H9 (cell line): Measurements from ENCODE around the gene ERAP2. TPM values are rescaled to one million over a fixed set of nuclear protein-coding genes. Genes with fewer than 3 reads are reported as not detected.

Experiments
- DNase-seq: peaks from one replicate; pipeline ENCODE4 v3.0.0-alpha.2; 2017
- H2AFZ ChIP-seq: one replicate; pipeline ENCODE4 v1.6.1; 2013; ENCODE audit warnings: mild to moderate bottlenecking, low read length, control low read depth, moderate library complexity
- H2AK5ac ChIP-seq: 2 replicates; pipeline ENCODE4 v1.6.1; 2013; ENCODE audit warnings: low read length, control low read depth, mixed read lengths; ENCODE audit not compliant: insufficient read length
- H2BK120ac ChIP-seq: one replicate; pipeline ENCODE4 v1.6.1; 2013; ENCODE audit warnings: low read depth, mild to moderate bottlenecking, low read length, control low read depth, inconsistent platforms; ENCODE audit not compliant: poor library complexity, severe bottlenecking
- H2BK12ac ChIP-seq: 2 replicates; pipeline ENCODE4 v1.6.1; 2013; ENCODE audit warnings: low read length, control low read depth, mixed read lengths, low read depth; ENCODE audit not compliant: insufficient read length
- H2BK15ac ChIP-seq: 2 replicates; pipeline ENCODE4 v1.6.1; 2013; ENCODE audit warnings: low read depth, low read length, control low read depth
- H2BK20ac ChIP-seq: one replicate; pipeline ENCODE4 v1.6.1; 2013; ENCODE audit warnings: low read depth, mild to moderate bottlenecking, low read length, control low read depth, inconsistent platforms; ENCODE audit not compliant: poor library complexity, severe bottlenecking
- H2BK5ac ChIP-seq: 2 replicates; pipeline ENCODE4 v1.6.1; 2013; ENCODE audit warnings: low read length, control low read depth, mixed read lengths; ENCODE audit not compliant: insufficient read length
- H3K14ac ChIP-seq: 2 replicates; pipeline ENCODE4 v1.6.1; 2013; ENCODE audit warnings: low read length, control low read depth; ENCODE audit not compliant: insufficient read depth
- H3K18ac ChIP-seq: 2 replicates; pipeline ENCODE4 v1.6.1; 2013; ENCODE audit warnings: low read depth, mild to moderate bottlenecking, mixed read lengths, low read length, control low read depth; ENCODE audit not compliant: insufficient read length
- H3K23ac ChIP-seq: 2 replicates; pipeline ENCODE4 v1.6.1; 2013; ENCODE audit warnings: low read length, control low read depth, mixed read lengths, low read depth; ENCODE audit not compliant: insufficient read length
- H3K23me2 ChIP-seq: 2 replicates; pipeline ENCODE4 v1.6.1; 2013; ENCODE audit warnings: low read depth, mild to moderate bottlenecking, mixed read lengths, low read length, control low read depth; ENCODE audit not compliant: insufficient read length, poor library complexity, severe bottlenecking
- H3K27ac ChIP-seq: 2 replicates; pipeline ENCODE4 v1.5.1; 2013; ENCODE audit warnings: low read length, control low read depth, mixed read lengths, low read depth; ENCODE audit not compliant: insufficient read length
- H3K27me3 ChIP-seq: 2 replicates; pipeline ENCODE4 v1.6.1; 2013; ENCODE audit warnings: low read length, control low read depth, inconsistent platforms; ENCODE audit not compliant: insufficient read depth
- H3K4ac ChIP-seq: 2 replicates; pipeline ENCODE4 v1.6.1; 2013; ENCODE audit warnings: low read depth, mild to moderate bottlenecking, control low read depth, inconsistent platforms, low read length, moderate library complexity
- H3K4me1 ChIP-seq: 2 replicates; pipeline ENCODE4 v1.6.1; 2013; ENCODE audit warnings: low read length, control low read depth, inconsistent platforms; ENCODE audit not compliant: insufficient read depth
- H3K4me2 ChIP-seq: 2 replicates; pipeline ENCODE4 v1.6.1; 2013; ENCODE audit warnings: low read length, control low read depth, mixed read lengths; ENCODE audit not compliant: insufficient read length, insufficient read depth
- H3K56ac ChIP-seq: 2 replicates; pipeline ENCODE4 v1.6.1; 2013; ENCODE audit warnings: low read depth, mild to moderate bottlenecking, mixed read lengths, low read length, control low read depth; ENCODE audit not compliant: insufficient read length
- H3K79me1 ChIP-seq: 2 replicates; pipeline ENCODE4 v1.6.1; 2013; ENCODE audit warnings: low read depth, mild to moderate bottlenecking, moderate library complexity, low read length, control low read depth, inconsistent platforms; ENCODE audit not compliant: insufficient read depth, poor library complexity, severe bottlenecking
- H3K79me2 ChIP-seq: 2 replicates; pipeline ENCODE4 v1.6.1; 2013; ENCODE audit warnings: low read length, control low read depth, inconsistent platforms; ENCODE audit not compliant: insufficient read depth
- H3K9ac ChIP-seq: 2 replicates; pipeline ENCODE4 v1.6.1; 2013; ENCODE audit warnings: low read length, control low read depth, mixed read lengths; ENCODE audit not compliant: insufficient read length; ENCODE audit errors: extremely low read depth
- H3K9me3 ChIP-seq: one replicate; pipeline ENCODE4 v1.6.1; 2013; ENCODE audit warnings: low read depth, low read length, inconsistent platforms; ENCODE audit not compliant: control insufficient read depth
- H3T11ph ChIP-seq: one replicate; pipeline ENCODE4 v1.6.1; 2013; ENCODE audit warnings: mild to moderate bottlenecking, low read length, control low read depth, inconsistent platforms
- H4K20me1 ChIP-seq: one replicate; pipeline ENCODE4 v1.6.1; 2013; ENCODE audit not compliant: control insufficient read depth, insufficient read length, insufficient read depth
- H4K5ac ChIP-seq: 2 replicates; pipeline ENCODE4 v1.6.1; 2013; ENCODE audit warnings: low read depth, mild to moderate bottlenecking, mixed read lengths, low read length, control low read depth; ENCODE audit not compliant: insufficient read length
- H4K8ac ChIP-seq: replicated peaks from 2 replicates; pipeline ENCODE4 v1.6.1; 2013; ENCODE audit warnings: low read length, control low read depth, mixed read lengths, low read depth; ENCODE audit not compliant: insufficient read length
- H4K91ac ChIP-seq: 2 replicates; pipeline ENCODE4 v1.6.1; 2013; ENCODE audit warnings: low read depth, mild to moderate bottlenecking, moderate library complexity, mixed read lengths, low read length, control low read depth; ENCODE audit not compliant: insufficient read length
- H3K27ac Mint-ChIP-seq, 3 experiments: 2 replicates in 2 of 3; 3 replicates in 1 of 3; pipeline ENCODE4 v1.8.0; 2020 to 2021; ENCODE audit warnings: mixed read lengths in 3 of 3, mild to moderate bottlenecking in 1 of 3, moderate library complexity in 1 of 3
- H3K27me3 Mint-ChIP-seq: 2 replicates; pipeline ENCODE4 v1.8.0; 2021; ENCODE audit warnings: low read depth, mild to moderate bottlenecking, moderate library complexity, mixed read lengths
- H3K36me3 Mint-ChIP-seq, 3 experiments: 2 replicates in 2 of 3; 3 replicates in 1 of 3; pipeline ENCODE4 v1.8.0; 2020 to 2021; ENCODE audit warnings: low read depth in 3 of 3, mixed read lengths in 3 of 3; ENCODE audit not compliant: insufficient read depth in 1 of 3
- H3K4me1 Mint-ChIP-seq, 2 experiments: 2 replicates each; pipeline ENCODE4 v1.8.0; 2020; ENCODE audit warnings: mixed read lengths in 2 of 2
- H3K4me3 Mint-ChIP-seq, 2 experiments: 2 replicates in 1 of 2; 3 replicates in 1 of 2; pipeline ENCODE4 v1.8.0; 2020 to 2021; ENCODE audit warnings: mild to moderate bottlenecking in 2 of 2, mixed read lengths in 2 of 2, moderate library complexity in 1 of 2
- H3K9me3 Mint-ChIP-seq, 2 experiments: 2 replicates in 1 of 2; 3 replicates in 1 of 2; pipeline ENCODE4 v1.8.0; 2020; ENCODE audit warnings: mild to moderate bottlenecking in 2 of 2, mixed read lengths in 2 of 2, moderate library complexity in 1 of 2
- WGBS: extraction: QIAGEN DNeasy Blood & Tissue Kit; methylation state at CpG from one replicate; pipeline ENCODE4 v1.1.7; 2013; ENCODE audit warnings: missing lambda C conversion rate, low lambda C conversion rate, mixed read lengths; ENCODE audit not compliant: insufficient read length; ENCODE audit errors: extremely low coverage; 5-methylcytosine and 5-hydroxymethylcytosine counted together
- total RNA-seq: library from RNA; stranded (reverse); gene quantifications from 2 replicates; pipeline ENCODE4 v1.2.1, GENCODE V29; 2021
- TF ChIP-seq, protein P1 (sequence below): fragments of 200-600 bp; sonication (generic); conservative IDR thresholded peaks from 3 replicates; pipeline ENCODE4 v1.8.0; 2021; ENCODE audit warnings: antibody characterized with exemption, mild to moderate bottlenecking

The ERAP2 gene
- total RNA-seq, 1 experiment from 2014 or later = 0.09 TPM

DNA sequence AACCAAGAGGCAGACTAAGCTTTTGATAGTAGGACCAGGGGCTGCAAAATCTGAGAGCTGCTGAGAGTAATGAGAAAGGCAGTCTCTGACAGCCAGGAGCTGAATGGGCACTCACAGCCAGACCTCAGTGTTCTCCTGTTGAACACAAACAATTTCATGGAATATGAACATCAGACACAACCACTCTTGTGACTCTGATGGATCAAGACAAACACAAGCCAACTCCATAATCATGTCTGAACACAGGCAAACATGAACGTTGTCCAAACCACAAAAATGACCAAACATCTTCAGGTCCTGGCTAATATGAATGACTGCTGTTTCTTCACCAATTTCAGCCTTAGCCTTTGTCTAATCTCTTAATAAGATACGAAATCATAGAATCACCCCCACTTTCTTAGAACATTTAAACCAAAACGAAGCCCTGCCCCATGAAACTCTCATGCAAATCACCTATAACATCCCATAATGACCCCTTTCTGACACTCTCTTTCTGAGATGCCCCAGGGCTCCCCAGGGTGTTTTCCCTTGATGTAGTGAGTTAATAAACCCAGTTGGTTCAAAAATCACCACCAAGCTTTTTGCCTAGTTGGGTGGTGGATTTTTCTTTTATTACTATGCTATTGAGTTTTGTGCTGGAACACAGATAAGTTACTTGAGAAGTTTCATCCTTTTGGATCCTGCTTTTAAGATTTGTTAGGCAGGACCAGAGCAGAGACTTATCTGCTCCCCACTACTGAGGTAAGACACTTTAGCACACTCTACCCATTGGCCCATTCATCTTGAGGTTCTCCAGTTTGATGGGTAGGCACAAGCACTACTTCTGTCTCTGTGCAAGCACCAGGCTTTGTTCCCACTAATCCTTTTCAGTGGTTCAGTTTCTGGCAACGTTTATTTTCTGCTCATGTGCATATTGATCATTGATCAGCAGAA, 5.9 kb upstream of the ERAP2 start:
- H3K27ac ChIP-seq = no peak overlapping the region
- H3K23ac ChIP-seq = no peak overlapping the region
- no peaks in the 10 kb centered on the region for H3K9me3 ChIP-seq
- H4K20me1 ChIP-seq = no peaks in the 10 kb centered on the region
- H4K8ac ChIP-seq = no peak overlapping the region
- H3K27me3 ChIP-seq = no peaks in the 10 kb centered on the region
- no peak overlapping the region for H3K14ac ChIP-seq
- no peaks in the 10 kb centered on the region for H3K79me1 ChIP-seq
- H3K56ac ChIP-seq = no peak overlapping the region
- H2AFZ ChIP-seq = no peak overlapping the region
- Mint-ChIP-seq H3K9me3 (no peaks in the 10 kb centered on the region), H3K4me1 (peaks cover 26 to 34% of the 10 kb centered on the region in 2 experiments), H3K36me3 (no peaks in the 10 kb centered on the region), H3K4me3 (no peak overlapping the region), H3K27ac (peak overlapping the region; percentile 46 to 85 (median 84); a peak in 2 of 7 replicates), H3K27me3 (no peaks in the 10 kb centered on the region)
- H2BK5ac ChIP-seq = no peak overlapping the region
- H3K79me2 ChIP-seq = no peaks in the 10 kb centered on the region
- H3T11ph ChIP-seq = no peak overlapping the region
- H3K18ac ChIP-seq = no peak overlapping the region
- no peak overlapping the region for H2BK15ac ChIP-seq
- no peak overlapping the region for H3K9ac ChIP-seq
- DNase-seq = no peak
- H3K4me1 ChIP-seq = 0 out of 2 replicates have a peak, but pooled peaks cover 3% of the 10 kb centered on the region
- no peaks in the 10 kb centered on the region for H3K23me2 ChIP-seq
- no peak overlapping the region for H2BK20ac ChIP-seq
- no peak overlapping the region for H2BK120ac ChIP-seq
- WGBS = no CpG with 5 or more reads among the region's 4 CpGs
- no peak overlapping the region for H2BK12ac ChIP-seq
- H3K4me2 ChIP-seq = no peak overlapping the region
- no peak overlapping the region for H4K91ac ChIP-seq
- H2AK5ac ChIP-seq = no peak overlapping the region
- TF ChIP-seq, protein P1, sequence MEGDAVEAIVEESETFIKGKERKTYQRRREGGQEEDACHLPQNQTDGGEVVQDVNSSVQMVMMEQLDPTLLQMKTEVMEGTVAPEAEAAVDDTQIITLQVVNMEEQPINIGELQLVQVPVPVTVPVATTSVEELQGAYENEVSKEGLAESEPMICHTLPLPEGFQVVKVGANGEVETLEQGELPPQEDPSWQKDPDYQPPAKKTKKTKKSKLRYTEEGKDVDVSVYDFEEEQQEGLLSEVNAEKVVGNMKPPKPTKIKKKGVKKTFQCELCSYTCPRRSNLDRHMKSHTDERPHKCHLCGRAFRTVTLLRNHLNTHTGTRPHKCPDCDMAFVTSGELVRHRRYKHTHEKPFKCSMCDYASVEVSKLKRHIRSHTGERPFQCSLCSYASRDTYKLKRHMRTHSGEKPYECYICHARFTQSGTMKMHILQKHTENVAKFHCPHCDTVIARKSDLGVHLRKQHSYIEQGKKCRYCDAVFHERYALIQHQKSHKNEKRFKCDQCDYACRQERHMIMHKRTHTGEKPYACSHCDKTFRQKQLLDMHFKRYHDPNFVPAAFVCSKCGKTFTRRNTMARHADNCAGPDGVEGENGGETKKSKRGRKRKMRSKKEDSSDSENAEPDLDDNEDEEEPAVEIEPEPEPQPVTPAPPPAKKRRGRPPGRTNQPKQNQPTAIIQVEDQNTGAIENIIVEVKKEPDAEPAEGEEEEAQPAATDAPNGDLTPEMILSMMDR = no peak
- H3K4ac ChIP-seq = no peak overlapping the region
- H4K5ac ChIP-seq = no peak overlapping the region
